Activated CD8-positive, alpha-beta memory T cell treated with anti-CD3 and anti-CD28 coated beads for 36 hours (primary cell): ENCODE measurements around the gene SMG9. TPM values are rescaled to one million over a fixed set of nuclear protein-coding genes. Genes with fewer than 3 reads are reported as not detected.

Source experiments
- CTCF ChIA-PET: fragments of 350-600 bp; sonication (Branson Sonifier 250); formaldehyde crosslinking; loops from one replicate; lab custom pipeline; 2021; ENCODE audit warnings: antibody characterized with exemption; lab: Charles Lee
- POLR2A ChIA-PET: fragments of 350-600 bp; sonication (Branson Sonifier 250); formaldehyde crosslinking; loops from one replicate; lab custom pipeline; 2021; ENCODE audit warnings: antibody characterized with exemption; lab: Charles Lee
- total RNA-seq, 2 experiments: library from RNA; stranded (reverse); gene quantifications; one replicate each; pipeline ENCODE4 v1.2.3, GENCODE V29; 2021

Gene SMG9
- total RNA-seq, 2 experiments from 2014 or later, result 77.6 to 80.4 TPM

DNA sequence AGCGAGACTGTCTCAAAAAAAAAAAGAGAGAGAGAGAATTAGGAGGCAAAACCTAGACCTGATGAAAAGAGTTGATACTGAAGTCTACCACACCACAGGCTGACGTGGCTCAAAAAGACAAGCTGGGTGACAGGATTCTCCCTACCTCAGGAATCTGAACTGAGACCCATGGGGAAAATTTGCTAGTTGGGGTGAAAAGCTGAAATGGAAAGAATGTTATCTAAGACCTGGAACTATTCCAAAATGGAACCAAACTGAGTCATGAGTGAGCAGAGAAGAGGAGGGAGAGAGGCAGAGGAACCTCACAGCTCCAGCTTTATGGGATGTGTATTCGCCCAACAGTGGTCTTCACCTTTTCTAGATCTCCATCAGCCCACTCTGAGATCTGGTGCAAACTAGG, 11.7 kb downstream of the SMG9 start:
- POLR2A ChIA-PET, result no interaction called here
- CTCF ChIA-PET, result interaction anchor here (0.6 to 2.1 kb wide), 3 partner anchors 23 to 92 kb away, joined by 3 to 7 read pairs (median 5); partner anchors contain the start of gene PLAUR

DNA sequence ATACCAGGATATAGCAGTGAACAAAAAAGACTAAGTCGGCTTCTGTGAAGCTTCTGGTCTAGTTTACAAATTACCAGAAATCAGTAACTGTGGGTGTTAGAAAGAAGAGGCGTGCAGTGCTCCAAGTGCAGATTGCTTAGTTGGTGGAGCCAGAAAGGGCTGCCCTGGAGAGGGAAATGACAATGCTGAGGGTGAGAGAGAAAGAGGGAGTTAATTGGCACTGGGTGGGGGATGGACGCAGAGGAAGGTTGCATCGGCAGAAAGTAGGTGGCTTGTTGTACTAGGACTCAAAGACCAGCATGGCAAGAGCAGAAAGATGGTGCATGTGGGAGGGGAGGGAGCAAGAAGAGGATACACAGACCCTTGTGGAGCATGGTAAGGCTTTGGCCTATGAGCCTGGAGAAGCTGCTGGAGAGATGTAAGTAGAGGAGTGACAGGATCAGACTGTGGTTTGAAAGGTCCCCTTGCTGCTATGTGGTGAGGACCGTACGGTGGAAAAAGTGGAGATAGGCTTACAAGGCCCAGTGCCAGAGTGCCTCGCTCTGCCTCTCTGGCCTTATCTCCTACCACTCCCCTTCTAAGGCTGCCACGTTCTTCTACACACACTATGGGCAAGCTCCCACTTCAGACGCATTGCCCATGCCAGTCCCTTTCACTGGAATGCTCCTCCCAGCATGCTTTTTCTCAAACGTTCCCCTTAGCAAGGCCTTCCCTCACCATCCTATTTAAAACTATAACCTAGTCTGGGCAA, 13.5 kb downstream of the SMG9 start:
- POLR2A ChIA-PET, result no interaction called here
- CTCF ChIA-PET, result interaction anchor here (1.1 to 1.4 kb wide), 2 partner anchors 9 to 427 kb away, joined by 3 read pairs; no protein-coding TSS in a partner anchor

DNA sequence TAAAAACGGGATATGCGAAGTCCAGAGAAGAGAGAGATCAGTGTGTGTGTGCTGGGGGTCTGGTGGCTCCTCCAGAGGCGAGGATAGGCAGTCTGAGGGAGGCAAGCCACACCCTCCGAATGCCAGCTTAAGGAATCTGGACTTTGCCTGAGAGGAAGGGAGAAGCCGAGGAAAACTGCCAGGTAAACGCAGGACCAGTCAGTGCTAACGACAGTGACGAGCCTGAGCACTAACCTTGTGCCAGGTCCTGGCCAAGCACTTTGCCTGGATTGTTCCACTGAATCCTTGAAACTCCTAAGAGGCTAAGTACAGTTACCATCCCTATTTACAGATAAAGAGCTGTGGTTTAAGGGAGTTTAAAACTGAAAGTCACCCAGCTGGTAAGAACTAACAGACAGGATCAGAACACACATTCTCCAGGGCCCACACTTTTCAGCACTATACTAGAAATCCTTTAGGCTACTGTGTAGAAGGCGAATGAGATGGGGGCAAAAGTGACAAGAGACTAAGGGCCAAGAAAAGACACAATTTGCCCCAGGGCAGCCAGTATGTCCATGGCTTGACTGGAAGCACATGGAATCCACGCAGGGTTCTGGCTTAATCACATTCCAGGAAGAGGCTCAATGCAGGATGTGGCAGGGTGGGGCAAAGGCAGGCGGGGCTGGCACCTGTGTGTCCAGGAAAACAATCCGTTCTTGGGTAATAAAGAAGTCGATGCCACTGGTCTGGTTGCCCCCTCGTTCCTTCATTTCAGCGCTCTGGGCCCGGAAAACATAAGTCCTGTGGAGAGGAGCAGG, 15.1 kb downstream of the SMG9 start:
- POLR2A ChIA-PET, result interaction anchor here (0.7 kb wide), 1 partner anchor 10 kb away, joined by 3 read pairs; no protein-coding TSS in a partner anchor
- CTCF ChIA-PET, result interaction anchor here (0.6 kb wide), 1 partner anchor 37 kb away, joined by 3 read pairs; no protein-coding TSS in a partner anchor

- ChIA-PET POLR2A (interaction anchor here (0.7 kb wide), 1 partner anchor 9 kb away, joined by 3 read pairs; no protein-coding TSS in a partner anchor), CTCF (interaction anchor here (0.6 to 1.4 kb wide), 3 partner anchors 27 to 41 kb away, joined by 3 to 4 read pairs (median 3); no protein-coding TSS in a partner anchor)
Measured at GRCh38 chr19:43738780-43739211, 16.0 kb downstream of the SMG9 start.

DNA sequence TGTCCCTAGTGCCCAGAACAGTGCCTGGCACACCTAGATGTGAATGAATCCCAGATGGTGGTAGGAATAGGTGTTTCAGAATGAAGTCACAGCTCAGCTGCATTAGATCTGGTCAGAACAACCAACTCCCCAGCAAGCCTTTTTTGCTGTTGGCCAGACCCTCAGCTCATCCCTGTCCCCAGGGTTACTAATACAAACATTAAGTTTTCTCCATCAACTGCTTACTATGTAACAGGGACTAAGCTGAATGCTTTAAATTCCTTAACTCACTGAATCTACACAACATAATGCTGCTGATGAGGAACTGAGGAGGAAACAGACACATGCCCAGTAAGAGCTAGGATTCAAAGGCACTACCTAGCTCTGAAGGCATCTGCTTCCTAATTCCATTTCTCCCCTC, 18.8 kb downstream of the SMG9 start:
- CTCF ChIA-PET, result interaction anchor here (1.4 kb wide), 1 partner anchor 10 kb away, joined by 5 read pairs; no protein-coding TSS in a partner anchor
- POLR2A ChIA-PET, result interaction anchor here (1.0 kb wide), 1 partner anchor 66 kb away, joined by 5 read pairs; the partner anchor contains the start of gene PLAUR

- CTCF ChIA-PET, result interaction anchor here (1.8 kb wide), 1 partner anchor 10 kb away, joined by 4 read pairs; no protein-coding TSS in a partner anchor
- POLR2A ChIA-PET, result no interaction called here
Measured at GRCh38 chr19:43735013-43735412, 19.7 kb downstream of the SMG9 start.

- CTCF ChIA-PET, result interaction anchor here (0.6 to 1.2 kb wide), 4 partner anchors 10 to 199 kb away, joined by 3 to 4 read pairs (median 4); partner anchors contain the start of gene ZNF575
- POLR2A ChIA-PET, result no interaction called here
Measured at GRCh38 chr19:43731846-43732245, 22.9 kb downstream of the SMG9 start.

GRCh38 chr19:43731346-43731745, 23.4 kb downstream of the SMG9 start:
- CTCF ChIA-PET, result interaction anchor here (0.9 kb wide), 1 partner anchor 14 kb away, joined by 4 read pairs; no protein-coding TSS in a partner anchor
- POLR2A ChIA-PET, result no interaction called here

DNA sequence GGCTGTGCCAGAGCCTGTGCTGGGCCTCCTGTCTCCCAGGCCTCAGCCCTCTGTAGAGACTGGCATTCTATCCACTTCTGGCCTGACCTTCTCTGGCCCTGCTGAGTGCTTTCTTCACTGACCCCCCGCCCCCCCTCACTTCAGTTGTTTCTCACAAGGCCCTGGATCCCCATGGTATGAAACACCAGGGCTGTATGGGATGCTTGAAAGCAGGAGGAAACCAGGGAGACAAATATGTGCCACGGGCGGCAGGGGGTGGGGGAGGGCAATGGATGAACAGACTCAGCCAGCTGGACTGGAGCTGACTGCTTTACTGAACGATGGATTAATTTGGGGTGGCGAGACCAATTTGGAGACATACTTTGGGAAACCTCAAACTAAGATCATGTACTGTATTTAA, 24.8 kb downstream of the SMG9 start:
- CTCF ChIA-PET, result no interaction called here
- POLR2A ChIA-PET, result interaction anchor here (0.6 kb wide), 1 partner anchor 9 kb away, joined by 3 read pairs; no protein-coding TSS in a partner anchor

- ChIA-PET POLR2A (no interaction called here), CTCF (no interaction called here)
Measured at GRCh38 chr19:43727593-43727853, 27.2 kb downstream of the SMG9 start.

DNA sequence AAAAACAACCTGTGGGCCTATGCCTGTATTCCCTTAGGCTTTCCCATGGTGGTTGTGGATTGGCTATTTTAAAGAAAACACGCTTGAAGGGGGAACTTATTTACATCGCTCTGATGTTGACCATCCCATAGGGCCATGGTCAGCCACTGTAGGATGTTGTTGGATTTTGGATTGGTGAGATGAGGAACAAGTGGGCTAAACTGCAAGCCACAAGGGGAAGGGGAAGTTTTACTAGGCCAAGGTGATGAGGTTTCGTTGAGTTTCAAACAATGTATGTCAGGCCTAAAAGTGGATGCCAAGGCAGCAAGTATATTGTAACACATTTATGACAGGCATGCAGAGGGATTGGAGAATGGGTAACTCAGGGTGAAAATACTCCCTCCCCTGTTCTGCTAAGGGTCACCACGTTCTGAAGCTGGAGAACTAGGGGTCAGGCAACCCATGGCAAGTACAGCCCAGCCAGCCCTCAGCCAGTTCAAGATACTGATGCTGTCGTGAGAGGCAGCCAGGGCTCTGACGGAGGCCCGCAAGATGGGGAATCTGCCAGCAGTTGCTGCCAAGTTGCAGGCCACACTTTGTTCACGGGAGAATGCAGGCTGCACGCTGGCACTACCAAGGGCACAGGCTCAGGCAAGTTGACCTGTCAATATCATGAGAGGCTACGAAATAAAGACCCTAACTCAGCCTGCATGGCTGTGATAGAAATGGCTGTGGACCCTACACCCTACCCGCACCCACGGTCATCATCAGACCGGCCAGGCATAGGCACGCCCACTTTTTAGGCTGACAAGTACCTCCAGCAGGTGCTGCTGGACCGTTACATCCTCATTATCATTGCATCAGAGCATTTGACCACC, 27.8 kb downstream of the SMG9 start:
- ChIA-PET CTCF (no interaction called here), POLR2A (interaction anchor here (0.6 kb wide), 1 partner anchor 10 kb away, joined by 3 read pairs; no protein-coding TSS in a partner anchor)

GRCh38 chr19:43725468-43725867, 29.3 kb downstream of the SMG9 start:
- CTCF ChIA-PET, result interaction anchor here (0.6 to 0.9 kb wide), 3 partner anchors 21 to 255 kb away, joined by 3 read pairs; no protein-coding TSS in a partner anchor
- POLR2A ChIA-PET, result no interaction called here

- POLR2A ChIA-PET, result interaction anchor here (0.6 kb wide), 1 partner anchor 140 kb away, joined by 5 read pairs; no protein-coding TSS in a partner anchor
- CTCF ChIA-PET, result interaction anchor here (0.6 to 0.9 kb wide), 3 partner anchors 20 to 254 kb away, joined by 3 read pairs; no protein-coding TSS in a partner anchor
Measured at GRCh38 chr19:43724896-43725295, 29.9 kb downstream of the SMG9 start.

DNA sequence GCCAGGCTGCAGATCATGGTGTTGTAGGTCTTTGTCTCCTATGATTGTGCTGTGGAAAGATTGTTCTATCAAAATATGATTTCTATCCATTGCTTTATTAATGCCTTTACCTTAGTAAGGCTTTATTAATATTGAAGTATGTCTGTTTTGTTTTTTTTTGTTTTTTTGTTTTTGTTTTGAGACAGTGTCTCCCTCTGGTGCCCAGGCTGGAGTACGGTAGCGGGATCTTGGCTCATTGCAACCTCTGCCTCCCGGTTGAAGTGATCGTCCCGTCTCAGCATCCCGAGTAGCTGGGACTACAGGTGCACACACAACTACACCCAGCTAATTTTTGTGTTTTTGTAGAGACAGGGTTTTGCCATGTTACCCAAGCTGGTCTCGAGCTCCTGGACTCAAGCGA, 31.2 kb downstream of the SMG9 start:
- POLR2A ChIA-PET, result no interaction called here
- CTCF ChIA-PET, result interaction anchor here (0.7 to 1.0 kb wide), 2 partner anchors 49 to 129 kb away, joined by 3 read pairs; no protein-coding TSS in a partner anchor

GRCh38 chr19:43721469-43722048, 33.2 kb downstream of the SMG9 start:
- ChIA-PET POLR2A (no interaction called here), CTCF (interaction anchor here (0.6 kb wide), 1 partner anchor 14 kb away, joined by 4 read pairs; no protein-coding TSS in a partner anchor)

DNA sequence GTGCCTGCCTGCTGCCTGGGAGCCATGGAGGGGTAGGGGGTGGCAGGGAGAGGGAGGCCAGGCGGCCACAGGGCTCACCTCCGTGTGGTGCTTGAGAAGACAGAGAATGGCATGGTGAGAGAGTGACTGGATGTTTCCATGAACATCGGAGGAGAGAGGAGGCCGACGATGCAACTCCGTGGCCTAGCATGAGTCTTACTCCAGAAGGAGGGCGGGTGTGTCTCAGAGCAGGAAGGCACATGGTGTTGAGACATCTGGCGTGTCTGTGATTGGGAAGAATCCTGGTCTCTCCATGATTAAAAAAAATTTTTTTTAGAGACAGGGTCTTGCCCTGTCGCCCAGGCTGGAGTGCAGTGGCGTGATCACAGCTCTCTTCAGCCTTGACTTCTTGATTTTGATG, 33.8 kb downstream of the SMG9 start:
- CTCF ChIA-PET, result no interaction called here
- POLR2A ChIA-PET, result no interaction called here

GRCh38 chr19:43719918-43720317, 34.8 kb downstream of the SMG9 start:
- ChIA-PET CTCF (no interaction called here), POLR2A (no interaction called here)

DNA sequence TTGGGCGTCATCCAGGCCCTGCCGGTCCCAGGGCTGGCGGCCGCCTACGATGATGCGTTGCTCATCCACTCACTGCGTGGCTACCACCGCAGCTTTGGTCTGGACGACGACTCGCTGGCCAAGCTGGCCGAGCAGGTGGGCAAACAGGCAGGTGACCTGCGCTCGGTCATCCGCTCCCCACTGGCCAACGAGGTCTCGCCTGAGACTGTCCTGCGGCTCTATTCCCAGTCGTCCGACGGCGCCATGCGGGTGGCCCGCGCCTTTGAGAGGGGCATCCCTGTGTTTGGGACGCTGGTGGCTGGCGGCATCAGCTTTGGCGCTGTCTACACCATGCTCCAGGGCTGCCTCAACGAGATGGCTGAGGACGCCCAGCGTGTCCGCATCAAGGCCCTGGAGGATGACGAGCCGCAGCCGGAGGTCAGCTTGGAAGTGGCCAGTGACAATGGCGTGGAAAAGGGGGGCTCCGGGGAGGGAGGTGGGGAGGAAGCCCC, 35.3 kb downstream of the SMG9 start:
- CTCF ChIA-PET, result no interaction called here
- POLR2A ChIA-PET, result no interaction called here
